T-helper 2 cell treated with Interferon-gamma antibody and Interleukin-4, amounts not matched to agents 100 ng/mL and 5 ng/mL, for 36 hours (primary cell): Measurements from ENCODE around the gene FRS3. TPM values are rescaled to one million over a fixed set of nuclear protein-coding genes. Genes with fewer than 3 reads are reported as not detected.

Experiments
- intact Hi-C: fragments of 100-400 bp; cut with micrococcal nuclease; formaldehyde crosslinking; loops from one replicate; pipeline ENCODE4 v1.15.1; 2023
- total RNA-seq: library from RNA; stranded (reverse); gene quantifications from 2 replicates; pipeline ENCODE4 v1.2.3, GENCODE V29; 2022

The FRS3 gene
- total RNA-seq, 1 donor from 2014 or later = 6.1 TPM

DNA sequence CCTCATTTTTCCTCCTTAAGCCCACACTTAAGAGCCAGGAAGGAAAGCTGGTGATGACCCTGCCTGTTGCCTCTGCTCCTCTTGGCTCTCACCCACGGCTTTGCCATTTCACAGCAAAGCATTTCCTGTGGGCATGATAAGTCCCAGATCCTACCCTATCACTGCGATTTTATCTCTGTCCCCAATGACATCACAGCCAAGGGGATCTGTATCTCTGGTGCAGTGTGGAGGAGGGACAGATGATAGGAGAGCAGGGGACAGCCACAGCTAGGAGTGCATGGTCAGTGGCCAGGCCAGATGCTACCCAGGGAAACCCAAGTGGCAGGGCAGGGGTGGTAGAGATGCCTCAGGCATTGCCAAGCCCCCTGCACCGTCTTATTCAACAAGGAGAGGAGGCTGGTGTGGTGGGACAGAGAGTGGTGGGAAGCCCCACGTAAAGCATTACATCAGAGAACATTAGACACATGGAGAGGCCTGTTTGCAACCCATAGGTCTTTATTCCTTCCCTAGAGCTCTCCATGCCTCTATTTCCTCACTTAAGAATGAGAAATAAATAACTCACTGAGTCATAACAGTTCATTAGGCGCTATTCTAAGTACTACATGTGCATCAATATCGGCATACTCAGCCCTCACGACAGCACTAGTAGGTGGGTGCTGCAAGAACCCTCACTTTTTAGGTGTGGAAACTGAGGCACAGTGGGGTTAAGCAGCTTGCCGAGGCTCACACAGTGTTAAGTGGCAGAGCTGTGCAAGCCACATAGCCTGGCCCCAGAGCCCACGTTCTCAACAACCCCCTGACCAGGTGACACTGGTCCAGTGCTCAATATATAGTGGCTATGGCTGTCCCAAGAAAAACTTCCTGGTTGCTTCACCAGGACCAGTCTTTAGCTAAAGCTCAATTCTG lies 48.9 kb downstream of the FRS3 start:
- intact Hi-C loops = no loop called here

GRCh38 chr6:41729624-41730023 lies 50.1 kb downstream of the FRS3 start:
- intact Hi-C loops = no loop called here

DNA sequence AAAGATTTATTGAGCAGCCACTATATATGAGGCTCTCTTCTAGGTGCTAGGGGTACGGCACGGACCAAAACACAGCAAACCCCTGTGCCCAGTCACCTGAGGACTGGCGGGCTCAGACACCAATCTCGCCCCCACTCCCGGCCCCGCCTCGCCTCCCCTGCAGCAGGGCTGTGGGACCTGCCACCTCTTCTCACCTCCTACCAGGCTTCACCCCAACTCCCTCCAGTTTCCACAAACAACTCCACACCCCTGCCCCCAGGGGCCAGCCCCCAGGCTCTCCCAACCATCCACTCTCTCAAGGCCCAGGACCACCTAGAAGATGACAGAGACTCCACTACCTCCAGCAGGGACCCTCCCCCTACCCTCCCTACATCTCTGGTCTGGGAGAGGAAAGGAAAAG lies 50.7 kb downstream of the FRS3 start:
- intact Hi-C loops = no loop called here

DNA sequence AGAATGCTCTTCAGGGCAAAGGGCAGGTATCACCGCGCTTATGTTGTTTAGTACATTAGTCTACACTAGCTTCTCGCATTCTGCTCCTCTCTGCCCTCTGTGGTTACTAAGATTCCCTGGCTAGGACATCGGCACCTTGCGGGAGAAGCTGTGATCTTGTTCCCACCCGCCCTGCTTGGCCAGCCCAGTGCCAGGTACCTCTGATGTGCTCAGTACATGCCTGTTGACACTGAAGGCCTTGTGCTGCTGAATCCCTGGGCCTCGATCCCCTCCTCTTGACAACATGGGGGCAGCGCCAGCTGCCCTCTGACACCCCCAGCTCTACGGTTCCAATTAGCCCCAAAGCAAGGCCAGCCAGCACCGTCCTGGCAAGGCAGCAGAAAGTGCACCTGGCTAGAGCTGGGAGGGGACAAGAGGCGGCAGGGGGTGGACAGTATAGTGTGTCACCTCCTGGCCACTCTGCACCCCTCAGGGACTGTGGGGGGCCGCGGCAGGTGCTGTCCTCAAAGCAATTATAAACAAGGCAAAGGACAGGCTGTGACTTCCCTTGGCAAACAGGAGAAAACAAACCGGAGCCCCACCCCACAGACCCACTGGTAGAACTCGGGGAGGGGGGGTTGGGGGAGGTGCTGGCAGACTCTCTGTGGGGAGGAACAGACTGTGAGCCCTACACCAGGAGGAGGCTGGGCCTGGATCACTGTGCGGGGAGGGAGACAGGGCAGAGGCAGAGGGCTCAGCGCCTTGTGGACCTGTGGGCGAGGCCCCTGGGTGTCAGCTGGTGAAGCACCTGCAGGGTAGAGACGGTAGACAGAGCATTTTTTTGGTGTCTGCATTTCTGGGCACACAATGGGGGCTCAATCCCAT lies 51.4 kb downstream of the FRS3 start:
- intact Hi-C loops = no loop called here

- intact Hi-C loops = no loop called here
Observed at GRCh38 chr6:41727705-41728072, 52.0 kb downstream of the FRS3 start.

DNA sequence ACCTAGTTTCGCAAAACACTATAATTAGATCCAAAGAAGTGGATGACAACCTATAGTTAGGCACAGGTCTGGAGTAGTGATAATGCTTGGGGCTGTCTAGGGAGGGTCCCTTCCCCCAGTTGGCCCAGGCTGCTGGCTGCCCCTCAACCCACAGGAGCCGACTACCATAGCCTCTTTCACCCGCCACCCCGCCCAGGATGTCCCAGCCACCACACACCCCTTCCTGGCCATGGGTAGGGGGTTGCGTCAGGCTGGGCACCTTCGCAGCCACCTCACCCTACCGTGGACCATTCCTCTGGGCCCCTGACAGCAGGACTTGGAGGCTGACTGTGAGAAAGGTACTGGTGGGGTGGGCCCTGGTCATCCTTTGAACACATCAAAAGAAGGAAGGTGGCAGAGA lies 52.8 kb downstream of the FRS3 start:
- intact Hi-C loops = no loop called here

GRCh38 chr6:41724586-41725501 lies 54.9 kb downstream of the FRS3 start:
- intact Hi-C loops = no loop called here

GRCh38 chr6:41724228-41724580 lies 55.5 kb downstream of the FRS3 start:
- intact Hi-C loops = no loop called here

DNA sequence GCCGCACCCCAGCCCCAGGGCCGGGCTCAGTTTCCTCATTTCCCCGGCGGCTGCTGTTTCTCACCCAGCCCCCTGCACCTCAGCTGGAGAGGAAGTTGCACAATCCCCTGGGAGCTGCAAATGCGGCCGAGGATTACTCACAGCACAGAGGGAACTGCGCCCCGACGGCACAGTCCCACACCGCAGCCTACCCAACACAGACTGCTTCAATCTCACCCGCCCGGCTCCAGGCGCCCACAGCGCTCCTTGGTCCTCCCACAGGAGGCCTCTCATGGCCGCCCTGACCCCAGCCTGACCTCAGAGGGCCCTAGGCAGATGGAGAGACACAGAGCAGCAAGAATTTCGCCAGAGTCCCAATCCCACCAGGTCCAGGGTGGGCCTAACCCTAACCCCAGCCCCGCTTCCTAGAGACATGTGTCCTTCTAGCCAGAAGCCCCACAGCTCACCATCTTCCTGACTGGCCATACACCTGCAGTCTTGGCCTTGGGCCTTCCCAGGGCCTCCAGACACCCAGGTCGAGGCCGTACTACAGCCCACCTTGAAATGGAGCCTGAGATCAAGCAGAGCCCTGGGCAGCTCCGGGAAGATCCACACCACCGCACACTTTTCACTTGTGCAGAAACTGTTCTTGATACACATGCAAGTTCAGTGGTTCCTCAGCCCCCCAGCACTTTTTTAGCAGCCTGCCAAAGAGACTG lies 56.0 kb downstream of the FRS3 start:
- intact Hi-C loops = no loop called here

DNA sequence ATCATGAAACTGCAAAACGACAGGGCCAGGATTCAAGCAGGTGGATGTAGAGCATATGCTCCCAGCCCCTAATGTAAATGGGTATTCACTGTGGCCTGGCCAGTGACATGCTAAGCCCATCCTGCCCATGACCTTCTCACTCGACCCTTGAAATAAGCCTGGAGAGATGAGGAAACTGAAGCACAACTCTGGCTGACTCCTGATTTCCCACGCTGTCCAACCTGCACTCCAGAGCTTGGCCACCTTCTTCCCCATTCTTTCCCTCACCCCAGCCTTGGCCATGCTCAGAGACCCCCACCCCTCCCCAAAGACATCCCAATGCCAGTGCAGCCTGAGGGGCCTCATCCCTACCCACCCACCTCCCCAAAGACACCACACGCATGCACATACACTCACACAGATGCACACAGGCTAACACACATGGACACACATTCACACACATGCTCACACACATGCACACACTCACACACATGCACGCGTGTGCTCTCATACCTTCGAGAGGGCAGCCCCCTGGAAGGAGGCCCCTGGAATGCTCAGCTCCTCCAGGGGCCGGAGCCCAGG lies 56.7 kb downstream of the FRS3 start:
- intact Hi-C loops = no loop called here

- intact Hi-C loops = no loop called here
Observed at GRCh38 chr6:41721414-41721813, 58.3 kb downstream of the FRS3 start.

DNA sequence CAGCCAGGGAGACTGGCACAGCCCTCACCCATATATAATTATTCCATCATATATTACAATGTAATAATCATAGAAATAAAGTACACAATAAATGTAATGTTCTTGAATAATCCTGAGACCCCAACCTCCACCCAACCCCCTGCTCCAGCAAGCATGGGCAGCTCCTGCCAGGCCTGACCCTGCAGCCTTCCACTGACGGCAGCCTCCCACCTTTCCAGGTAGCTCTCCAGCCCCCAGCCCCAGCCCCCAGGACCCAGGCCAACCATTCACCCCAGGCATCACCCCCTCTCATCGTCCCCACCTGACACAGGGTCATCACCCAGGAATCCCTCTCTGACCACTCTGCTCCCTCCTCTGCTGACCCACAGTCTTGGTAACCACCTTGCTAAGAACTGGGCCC lies 58.9 kb downstream of the FRS3 start:
- intact Hi-C loops = no loop called here

- intact Hi-C loops = no loop called here
Observed at GRCh38 chr6:41720262-41720620, 59.5 kb downstream of the FRS3 start.

Other genes with a start within 250 kb of the FRS3 start
- gene FOXP4, start 233.5 kb downstream of the FRS3 start, total RNA-seq = 5.0 and 5.6 TPM in 2 replicates
- not detected in 2 replicates for gene MDFI, start 141.4 kb downstream of the FRS3 start, total RNA-seq
- 7.8 and 9.7 TPM in 2 replicates for gene TFEB, start 44.3 kb downstream of the FRS3 start, total RNA-seq
- not detected in 2 replicates for gene PGC, start 32.5 kb downstream of the FRS3 start, total RNA-seq
- not detected in 2 replicates for gene PRICKLE4, start 882 bp upstream of the FRS3 start, total RNA-seq
- gene TOMM6, start 7.8 kb upstream of the FRS3 start, total RNA-seq = 209 and 212 TPM in 2 replicates
- gene USP49, start 115.5 kb upstream of the FRS3 start, total RNA-seq = 7.1 and 7.3 TPM in 2 replicates
- 19.4 and 24.1 TPM in 2 replicates for gene MED20, start 141.2 kb upstream of the FRS3 start, total RNA-seq
- 38.5 and 39.5 TPM in 2 replicates for gene BYSL, start 141.6 kb upstream of the FRS3 start, total RNA-seq
- 462 and 476 TPM in 2 replicates for gene CCND3, start 161.9 kb upstream of the FRS3 start, total RNA-seq